Neural cell (in vitro differentiated cells): Measurements from ENCODE around the gene PANK2. TPM values are rescaled to one million over a fixed set of nuclear protein-coding genes. Genes with fewer than 3 reads are reported as not detected.
A peak's percentile ranks its signal among the peaks of the same experiment; 100 is the strongest.
"Not testable (repeated sequence)": the region's sequence is repeated elsewhere in the genome, so short reads cannot be mapped to it uniquely, and the experiment has no call there.

Experiments used
- H2AFZ ChIP-seq: fragments of 200-600, 300-800 bp; sonication (generic), shearing (Covaris generic); 2 replicates; pipeline ENCODE4 v1.6.0; 2014; ENCODE audit warnings: low read depth, mild to moderate bottlenecking, antibody characterized with exemption, low read length, moderate library complexity
- H3F3A ChIP-seq: fragments of 200-600 bp; shearing (Covaris generic); 2 replicates; pipeline ENCODE4 v1.6.1; 2016; ENCODE audit warnings: mild to moderate bottlenecking, moderate library complexity, mixed read lengths, antibody characterized with exemption, low read length; ENCODE audit not compliant: insufficient read depth, poor library complexity, severe bottlenecking
- H3K27ac ChIP-seq: fragments of 200-600, 300-800 bp; sonication (generic), shearing (Covaris generic); 2 replicates; pipeline ENCODE4 v1.5.1; 2014; ENCODE audit warnings: mild to moderate bottlenecking, low read length, moderate library complexity
- H3K27me3 ChIP-seq: fragments of 300-800, 200-600 bp; sonication (generic), shearing (Covaris generic); 2 replicates; pipeline ENCODE4 v1.6.0; 2014; ENCODE audit warnings: mild to moderate bottlenecking, low read depth, low read length, moderate library complexity; ENCODE audit not compliant: insufficient read depth
- H3K36me3 ChIP-seq: fragments of 300-800, 200-600 bp; sonication (generic), shearing (Covaris generic); 2 replicates; pipeline ENCODE4 v1.5.1; 2014; ENCODE audit warnings: mild to moderate bottlenecking, antibody characterized with exemption, low read length, moderate library complexity; ENCODE audit not compliant: insufficient read depth
- H3K4me2 ChIP-seq: fragments of 300-800, 200-600 bp; sonication (generic), shearing (Covaris generic); 2 replicates; pipeline ENCODE4 v1.6.0; 2014; ENCODE audit warnings: mild to moderate bottlenecking, low read length
- H3K4me3 ChIP-seq: fragments of 300-800, 200-600 bp; sonication (generic), shearing (Covaris generic); 2 replicates; pipeline ENCODE4 v1.5.1; 2014; ENCODE audit warnings: mild to moderate bottlenecking, low read length, moderate library complexity
- H3K79me2 ChIP-seq: fragments of 200-600 bp; shearing (Covaris generic); replicated peaks from 2 replicates; pipeline ENCODE4 v1.6.0; 2014; ENCODE audit warnings: mild to moderate bottlenecking, low read length, moderate library complexity; ENCODE audit not compliant: insufficient read depth
- H3K9ac ChIP-seq: fragments of 300-800, 200-600 bp; sonication (generic), shearing (Covaris generic); 2 replicates; pipeline ENCODE4 v1.6.1; 2016; ENCODE audit warnings: mild to moderate bottlenecking, low read length, mixed read lengths
- H3K9me2 ChIP-seq: fragments of 200-600 bp; shearing (Covaris generic); 2 replicates; pipeline ENCODE4 v1.6.1; 2016; ENCODE audit warnings: mild to moderate bottlenecking, low read length, mixed read lengths; ENCODE audit not compliant: insufficient read depth
- H3K9me3 ChIP-seq: fragments of 200-600, 300-800 bp; sonication (generic), shearing (Covaris generic); 2 replicates; pipeline ENCODE4 v1.6.1; 2016; ENCODE audit warnings: mild to moderate bottlenecking, mixed run types, low read length, moderate library complexity, mixed read lengths
- H4K20me1 ChIP-seq: fragments of 200-600 bp; shearing (Covaris generic); 2 replicates; pipeline ENCODE4 v1.6.1; 2016; ENCODE audit warnings: mild to moderate bottlenecking, mixed run types; ENCODE audit not compliant: insufficient read depth
- EP300 ChIP-seq: fragments of 450-650 bp; conservative IDR thresholded peaks from 2 replicates; pipeline ENCODE4 v1.6.1; 2014; ENCODE audit warnings: antibody characterized with exemption, mild to moderate bottlenecking, moderate library complexity; ENCODE audit not compliant: poor library complexity, severe bottlenecking
- EZH2 ChIP-seq: fragments of 200-600, 300-800 bp; shearing (Covaris generic), sonication (generic); IDR thresholded peaks from 2 replicates; pipeline ENCODE4 v1.6.1; 2014; ENCODE audit warnings: antibody characterized with exemption, low read length, borderline replicate concordance, mild to moderate bottlenecking; ENCODE audit not compliant: insufficient read depth, poor library complexity, severe bottlenecking
- MXI1 ChIP-seq: fragments of 450-650 bp; conservative IDR thresholded peaks from 2 replicates; pipeline ENCODE4 v1.6.1; 2014; ENCODE audit warnings: antibody characterized with exemption, mild to moderate bottlenecking; ENCODE audit not compliant: poor library complexity, severe bottlenecking
- POLR2AphosphoS5 ChIP-seq: IDR thresholded peaks from 2 replicates; pipeline ENCODE4 v1.6.1; 2012
- RAD21 ChIP-seq: fragments of 450-650 bp; conservative IDR thresholded peaks from 2 replicates; pipeline ENCODE4 v1.6.1; 2014; ENCODE audit warnings: antibody characterized with exemption, mild to moderate bottlenecking, moderate library complexity
- SMC3 ChIP-seq: fragments of 450-650 bp; conservative IDR thresholded peaks from 2 replicates; pipeline ENCODE4 v1.6.1; 2014; ENCODE audit warnings: antibody characterized with exemption, mild to moderate bottlenecking, moderate library complexity; ENCODE audit not compliant: poor library complexity
- TAF1 ChIP-seq: IDR thresholded peaks from 2 replicates; pipeline ENCODE4 v1.6.1; 2012; ENCODE audit warnings: low read depth
- polyA plus RNA-seq: library from polyadenylated mRNA; depleted of rRNA; stranded (reverse); fragments of >200 nt; gene quantifications from 2 replicates; pipeline ENCODE4 v1.2.3, GENCODE V29; 2014
- TF ChIP-seq, protein P1 (sequence below): fragments of 450-650 bp; IDR thresholded peaks from 2 replicates; pipeline ENCODE4 v1.5.1; 2014; ENCODE audit warnings: antibody characterized with exemption, mild to moderate bottlenecking, moderate library complexity; ENCODE audit not compliant: poor library complexity, severe bottlenecking
- TF ChIP-seq, protein P2 (sequence below): IDR thresholded peaks from 2 replicates; pipeline ENCODE4 v1.6.1; 2012; ENCODE audit warnings: borderline replicate concordance

Gene PANK2
- polyA plus RNA-seq, 1 donor from 2014 or later: 41.7 TPM

DNA sequence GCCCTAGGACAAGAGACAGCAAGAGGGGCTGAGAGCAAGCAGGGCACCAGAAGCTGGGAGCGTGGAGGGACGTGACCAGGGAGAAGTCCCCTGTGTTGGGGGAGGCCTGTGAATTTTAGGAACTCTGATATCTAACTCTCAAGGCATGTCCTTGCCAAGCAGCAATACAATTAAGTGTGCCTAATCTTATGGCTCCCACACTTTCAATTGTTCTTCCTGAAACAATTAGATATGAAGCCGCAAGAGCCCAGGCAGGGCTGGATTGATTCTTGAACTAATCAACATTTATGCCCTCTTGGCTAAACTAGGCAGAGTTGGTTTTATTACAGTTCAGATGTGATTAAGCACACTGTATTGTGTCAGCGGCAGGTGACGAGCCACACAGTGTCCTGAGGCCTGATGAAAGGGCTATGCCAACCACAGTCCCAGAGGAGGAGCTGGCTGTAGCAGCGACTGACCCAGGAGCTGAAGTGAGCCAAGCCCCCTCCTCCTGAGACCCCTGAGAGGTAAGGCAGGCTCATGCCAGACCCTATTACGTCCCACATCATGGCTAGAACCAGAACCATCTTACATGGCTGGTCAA is 46.7 kb upstream of the PANK2 start:
- H3F3A ChIP-seq: no peaks in the 10 kb centered on the region
- no peak overlapping the region for H3K4me2 ChIP-seq
- H3K36me3 ChIP-seq: no peaks in the 10 kb centered on the region
- no peak overlapping the region for H3K27ac ChIP-seq
- peaks cover 3% of the 10 kb centered on the region for H3K79me2 ChIP-seq
- no peak for TF ChIP-seq MXI1
- TF ChIP-seq, protein P1, sequence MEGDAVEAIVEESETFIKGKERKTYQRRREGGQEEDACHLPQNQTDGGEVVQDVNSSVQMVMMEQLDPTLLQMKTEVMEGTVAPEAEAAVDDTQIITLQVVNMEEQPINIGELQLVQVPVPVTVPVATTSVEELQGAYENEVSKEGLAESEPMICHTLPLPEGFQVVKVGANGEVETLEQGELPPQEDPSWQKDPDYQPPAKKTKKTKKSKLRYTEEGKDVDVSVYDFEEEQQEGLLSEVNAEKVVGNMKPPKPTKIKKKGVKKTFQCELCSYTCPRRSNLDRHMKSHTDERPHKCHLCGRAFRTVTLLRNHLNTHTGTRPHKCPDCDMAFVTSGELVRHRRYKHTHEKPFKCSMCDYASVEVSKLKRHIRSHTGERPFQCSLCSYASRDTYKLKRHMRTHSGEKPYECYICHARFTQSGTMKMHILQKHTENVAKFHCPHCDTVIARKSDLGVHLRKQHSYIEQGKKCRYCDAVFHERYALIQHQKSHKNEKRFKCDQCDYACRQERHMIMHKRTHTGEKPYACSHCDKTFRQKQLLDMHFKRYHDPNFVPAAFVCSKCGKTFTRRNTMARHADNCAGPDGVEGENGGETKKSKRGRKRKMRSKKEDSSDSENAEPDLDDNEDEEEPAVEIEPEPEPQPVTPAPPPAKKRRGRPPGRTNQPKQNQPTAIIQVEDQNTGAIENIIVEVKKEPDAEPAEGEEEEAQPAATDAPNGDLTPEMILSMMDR: no peak
- TF ChIP-seq EP300: no peak
- no peaks in the 10 kb centered on the region for H3K9me3 ChIP-seq
- H3K4me3 ChIP-seq: no peak overlapping the region
- H3K9ac ChIP-seq: no peak overlapping the region
- H2AFZ ChIP-seq: no peak overlapping the region
- no peaks in the 10 kb centered on the region for H3K27me3 ChIP-seq
- no peaks in the 10 kb centered on the region for H4K20me1 ChIP-seq
- H3K9me2 ChIP-seq: no peaks in the 10 kb centered on the region

DNA sequence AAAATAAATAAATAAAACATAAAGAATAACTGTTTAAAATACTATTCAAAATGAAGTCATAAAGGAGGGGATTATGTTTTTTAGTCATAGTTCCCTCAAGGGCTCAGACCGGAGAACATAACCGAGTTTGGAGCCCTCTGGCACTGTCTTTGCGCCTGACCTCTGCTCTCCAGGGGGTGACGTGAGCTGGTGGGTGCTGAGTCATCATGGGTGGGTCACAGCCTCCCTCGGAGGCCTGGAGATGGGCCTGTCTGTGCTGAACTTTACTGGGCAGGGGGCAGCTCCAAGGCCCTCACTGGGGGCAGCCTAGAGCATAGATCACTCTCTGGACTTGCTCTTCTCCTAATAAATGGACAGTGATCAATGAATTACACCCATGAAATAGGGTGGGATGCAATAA is 45.7 kb upstream of the PANK2 start:
- Histone ChIP-seq H3K79me2 (peaks cover 8% of the 10 kb centered on the region), H2AFZ (no peak overlapping the region), H3K36me3 (no peaks in the 10 kb centered on the region), H3K27me3 (no peaks in the 10 kb centered on the region), H3K9me2 (no peaks in the 10 kb centered on the region), H4K20me1 (no peaks in the 10 kb centered on the region), H3K27ac (no peak overlapping the region), H3K4me3 (no peak overlapping the region), H3K9ac (no peak overlapping the region), H3K4me2 (no peak overlapping the region), H3K9me3 (no peaks in the 10 kb centered on the region), H3F3A (no peaks in the 10 kb centered on the region)
- no peak for TF ChIP-seq TAF1
- no peak for TF ChIP-seq POLR2AphosphoS5

DNA sequence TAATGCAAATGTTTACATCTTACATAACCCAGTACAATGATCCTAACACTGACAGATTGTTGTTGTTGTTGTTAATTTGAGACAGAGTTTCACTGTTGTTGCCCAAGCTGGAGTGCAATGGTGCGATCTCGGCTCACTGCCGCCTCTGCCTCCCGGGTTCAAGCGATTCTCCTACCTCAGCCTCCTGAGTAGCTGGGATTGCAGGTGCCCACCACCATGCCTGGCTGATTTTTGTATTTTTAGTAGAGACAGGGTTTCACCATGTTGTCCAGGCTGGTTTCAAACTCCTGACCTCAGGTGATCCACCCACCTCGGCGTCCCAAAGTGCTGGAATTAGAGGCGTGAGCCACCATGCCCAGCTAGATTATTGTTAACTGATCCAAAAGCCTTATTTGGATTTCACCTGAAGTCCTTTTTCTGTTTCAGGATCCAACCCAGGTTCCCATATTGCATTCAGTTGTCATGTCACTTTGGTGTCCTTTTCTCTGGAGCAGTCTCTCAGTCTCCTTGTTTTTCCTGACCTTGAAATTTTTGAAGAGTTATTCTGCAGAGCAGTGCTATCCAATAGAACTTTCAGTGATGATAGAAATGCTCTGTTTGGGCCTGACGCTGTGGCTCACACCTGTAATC is 45.1 kb upstream of the PANK2 start:
- H3K36me3 ChIP-seq, H4K20me1 ChIP-seq, H3K79me2 ChIP-seq, H3K27me3 ChIP-seq, H3K9me2 ChIP-seq, H3K9me3 ChIP-seq, H3K27ac ChIP-seq, H3K4me3 ChIP-seq, H3K9ac ChIP-seq, H3K4me2 ChIP-seq, H2AFZ ChIP-seq, H3F3A ChIP-seq: not testable (repeated sequence)

DNA sequence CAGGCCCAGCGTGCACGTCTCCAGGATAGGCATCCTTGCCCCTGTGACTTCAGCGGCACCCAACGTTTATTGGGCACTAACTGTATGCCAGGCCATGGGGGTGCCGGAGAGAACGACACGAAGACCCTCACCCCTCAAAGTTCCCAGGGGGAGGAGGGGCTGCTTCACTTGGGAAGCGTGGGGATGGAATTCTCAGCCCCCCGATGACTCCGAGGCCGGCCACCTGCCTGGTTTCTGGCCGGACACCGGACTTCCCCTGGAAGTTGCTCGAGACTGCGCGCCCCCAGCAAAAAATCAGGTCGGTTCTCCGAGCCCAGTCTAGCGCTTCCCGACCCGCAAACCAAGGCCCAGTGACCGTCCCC is 42.8 kb upstream of the PANK2 start:
- H3K9ac ChIP-seq: peak overlapping the region; percentile 88
- peak overlapping the region; percentile 59 for H3K27ac ChIP-seq
- H3K9me3 ChIP-seq: no peaks in the 10 kb centered on the region
- no peaks in the 10 kb centered on the region for H3K27me3 ChIP-seq
- H3K36me3 ChIP-seq: no peaks in the 10 kb centered on the region
- H4K20me1 ChIP-seq: no peaks in the 10 kb centered on the region
- H2AFZ ChIP-seq: peak overlapping the region; percentile 93
- no peaks in the 10 kb centered on the region for H3F3A ChIP-seq
- peaks cover 8% of the 10 kb centered on the region for H3K79me2 ChIP-seq
- no peak for TF ChIP-seq EZH2
- no peak for TF ChIP-seq TAF1
- TF ChIP-seq, protein P2, sequence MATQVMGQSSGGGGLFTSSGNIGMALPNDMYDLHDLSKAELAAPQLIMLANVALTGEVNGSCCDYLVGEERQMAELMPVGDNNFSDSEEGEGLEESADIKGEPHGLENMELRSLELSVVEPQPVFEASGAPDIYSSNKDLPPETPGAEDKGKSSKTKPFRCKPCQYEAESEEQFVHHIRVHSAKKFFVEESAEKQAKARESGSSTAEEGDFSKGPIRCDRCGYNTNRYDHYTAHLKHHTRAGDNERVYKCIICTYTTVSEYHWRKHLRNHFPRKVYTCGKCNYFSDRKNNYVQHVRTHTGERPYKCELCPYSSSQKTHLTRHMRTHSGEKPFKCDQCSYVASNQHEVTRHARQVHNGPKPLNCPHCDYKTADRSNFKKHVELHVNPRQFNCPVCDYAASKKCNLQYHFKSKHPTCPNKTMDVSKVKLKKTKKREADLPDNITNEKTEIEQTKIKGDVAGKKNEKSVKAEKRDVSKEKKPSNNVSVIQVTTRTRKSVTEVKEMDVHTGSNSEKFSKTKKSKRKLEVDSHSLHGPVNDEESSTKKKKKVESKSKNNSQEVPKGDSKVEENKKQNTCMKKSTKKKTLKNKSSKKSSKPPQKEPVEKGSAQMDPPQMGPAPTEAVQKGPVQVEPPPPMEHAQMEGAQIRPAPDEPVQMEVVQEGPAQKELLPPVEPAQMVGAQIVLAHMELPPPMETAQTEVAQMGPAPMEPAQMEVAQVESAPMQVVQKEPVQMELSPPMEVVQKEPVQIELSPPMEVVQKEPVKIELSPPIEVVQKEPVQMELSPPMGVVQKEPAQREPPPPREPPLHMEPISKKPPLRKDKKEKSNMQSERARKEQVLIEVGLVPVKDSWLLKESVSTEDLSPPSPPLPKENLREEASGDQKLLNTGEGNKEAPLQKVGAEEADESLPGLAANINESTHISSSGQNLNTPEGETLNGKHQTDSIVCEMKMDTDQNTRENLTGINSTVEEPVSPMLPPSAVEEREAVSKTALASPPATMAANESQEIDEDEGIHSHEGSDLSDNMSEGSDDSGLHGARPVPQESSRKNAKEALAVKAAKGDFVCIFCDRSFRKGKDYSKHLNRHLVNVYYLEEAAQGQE: no peak
- no peak for TF ChIP-seq MXI1
- TF ChIP-seq SMC3: no peak
- TF ChIP-seq, protein P1: no peak
- no peak for TF ChIP-seq POLR2AphosphoS5
- TF ChIP-seq EP300: no peak
- no peak for TF ChIP-seq RAD21
- H3K9me2 ChIP-seq: no peaks in the 10 kb centered on the region
- peak overlapping the region; percentile 82 for H3K4me2 ChIP-seq
- peak overlapping the region; percentile 99 for H3K4me3 ChIP-seq
